ENCODE data around the gene PRPSAP1.
"Not testable (repeated sequence)": the region's sequence is repeated elsewhere in the genome, so short reads cannot be mapped to it uniquely, and the experiment has no call there.

PRPSAP1 gene

DNA sequence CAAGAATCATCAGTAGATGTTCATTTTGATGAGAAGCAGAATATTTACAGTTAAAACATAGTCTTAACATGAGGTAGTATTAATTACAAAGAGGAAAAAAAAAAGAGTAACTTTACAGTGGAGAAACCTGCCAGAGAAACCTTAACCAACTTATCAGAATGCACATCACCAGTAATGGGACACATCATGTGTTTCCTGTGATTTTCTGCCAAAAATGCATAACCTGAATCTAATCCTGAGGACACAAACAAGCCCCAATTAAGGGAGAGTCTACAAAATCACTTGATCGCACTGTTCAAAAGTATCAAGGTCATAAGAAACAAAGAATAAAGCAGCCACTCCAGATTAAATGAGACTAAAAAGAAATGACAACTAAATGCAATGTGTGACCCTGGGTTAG is 27.4 kb downstream of the PRPSAP1 start:
- DNase-seq (ENCODE audit: low read depth in 2 of 2), result no peak

- DNase-seq (ENCODE audit: low read depth in 2 of 2), result no peak
Observed at GRCh38 chr17:76318586-76318985, 35.1 kb downstream of the PRPSAP1 start.

DNA sequence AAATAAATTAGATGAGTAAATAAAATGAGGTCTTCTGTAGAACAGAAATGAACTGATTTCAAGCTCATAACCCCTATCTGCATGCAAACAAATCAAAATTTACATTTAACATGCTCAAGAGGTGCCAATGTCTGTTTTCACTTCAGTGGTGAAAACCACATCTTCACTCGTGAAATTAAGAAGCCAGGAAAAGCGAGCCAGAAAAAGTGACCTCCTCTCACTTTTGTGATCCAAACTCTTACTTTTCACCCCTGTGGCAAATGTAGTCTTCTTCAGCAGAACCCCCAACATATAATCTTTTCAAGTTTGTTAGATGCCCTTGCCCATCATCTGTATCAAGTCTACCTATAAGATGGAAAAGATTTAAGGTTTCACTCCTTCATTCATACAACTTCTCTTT is 36.2 kb downstream of the PRPSAP1 start:
- no peak for DNase-seq (ENCODE audit: low read depth in 2 of 2)

DNA sequence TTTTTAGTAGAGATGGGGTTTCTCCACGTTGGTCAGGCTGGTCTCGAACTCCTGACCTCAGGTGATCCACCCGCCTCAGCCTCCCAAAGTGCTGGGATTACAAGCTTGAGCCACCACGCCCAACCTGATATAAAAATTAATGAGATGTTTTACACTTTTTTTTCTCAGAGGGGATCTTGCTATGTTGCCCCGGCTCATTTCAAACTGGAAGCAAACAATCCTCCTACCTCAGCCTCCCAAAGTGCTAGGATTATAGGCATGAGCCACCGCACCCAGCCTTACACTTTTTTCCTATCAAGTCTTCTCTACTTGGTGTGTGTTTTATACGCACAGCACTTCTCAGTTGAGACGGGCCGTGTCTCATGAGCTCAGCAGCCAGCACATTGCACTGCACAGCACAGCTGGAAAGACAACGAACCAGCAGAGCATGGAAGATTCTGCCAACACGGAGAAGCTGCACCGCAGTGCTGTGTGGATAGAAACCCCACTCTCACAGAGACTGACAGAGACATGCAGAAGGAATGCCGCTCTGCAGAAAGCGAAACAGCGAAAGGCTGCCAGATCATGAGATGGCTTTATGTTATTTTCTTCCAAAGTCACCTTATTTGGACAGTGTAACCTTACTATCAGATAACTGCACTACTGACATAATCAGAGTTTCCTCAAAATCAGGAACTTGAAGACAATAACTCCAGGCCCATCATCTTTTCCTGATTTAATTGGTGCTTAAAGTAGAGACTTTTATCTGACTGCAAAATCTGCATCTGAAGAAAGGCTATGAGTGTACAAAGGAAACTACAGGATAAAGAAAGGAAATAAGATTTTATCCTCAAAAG is 39.1 kb downstream of the PRPSAP1 start:
- DNase-seq (ENCODE audit: low read depth in 2 of 2), result no peak

- DNase-seq (ENCODE audit: low read depth in 2 of 2), result no peak
Observed at GRCh38 chr17:76312735-76313134, 41.0 kb downstream of the PRPSAP1 start.

DNA sequence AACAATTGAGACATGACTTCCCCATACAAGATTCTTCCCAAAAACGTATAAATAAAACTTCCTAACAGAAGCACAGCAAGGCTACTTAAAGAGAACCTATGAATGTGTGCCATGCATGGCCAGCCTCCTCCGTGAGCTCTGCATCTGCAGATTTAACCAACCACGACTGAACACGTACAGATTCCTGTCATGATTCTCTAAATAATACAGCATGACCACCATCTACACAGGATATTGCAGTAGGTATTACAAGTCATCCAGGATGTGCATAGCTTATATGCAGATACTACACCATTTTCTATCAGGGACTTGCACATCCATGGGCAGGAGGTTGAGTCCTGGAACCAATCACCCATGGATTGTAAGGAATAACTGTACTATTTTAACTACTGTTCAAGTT is 44.3 kb downstream of the PRPSAP1 start:
- DNase-seq (ENCODE audit: low read depth in 2 of 2), result no peak

- DNase-seq (ENCODE audit: low read depth in 2 of 2), result no peak
Observed at GRCh38 chr17:76307966-76308338, 45.8 kb downstream of the PRPSAP1 start, which contains the start of gene QRICH2. Gene QRICH2, minus strand, starts transcription at chr17:76308276. Its CDS starts 278 bp downstream, at chr17:76307998.

GRCh38 chr17:76307299-76307965 is 46.3 kb downstream of the PRPSAP1 start:
- DNase-seq (ENCODE audit: low read depth in 2 of 2), result no peak

DNA sequence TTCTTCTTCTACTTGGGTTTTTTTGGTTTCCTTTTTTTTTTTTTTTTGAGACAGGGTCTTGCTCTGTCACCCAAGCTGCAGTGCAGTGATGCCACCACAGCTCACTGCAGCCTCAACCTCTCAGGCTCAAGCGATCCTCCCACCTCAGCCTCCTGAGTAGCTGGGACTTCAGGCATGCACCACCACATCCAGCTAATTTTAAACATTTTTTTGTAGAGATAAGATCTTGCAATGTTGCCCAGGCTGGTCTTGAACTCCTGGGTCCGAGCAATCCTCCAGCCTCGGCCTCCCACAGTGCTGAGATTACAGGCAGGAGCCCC is 48.6 kb downstream of the PRPSAP1 start:
- not testable (repeated sequence) for DNase-seq (ENCODE audit: low read depth in 2 of 2)

DNA sequence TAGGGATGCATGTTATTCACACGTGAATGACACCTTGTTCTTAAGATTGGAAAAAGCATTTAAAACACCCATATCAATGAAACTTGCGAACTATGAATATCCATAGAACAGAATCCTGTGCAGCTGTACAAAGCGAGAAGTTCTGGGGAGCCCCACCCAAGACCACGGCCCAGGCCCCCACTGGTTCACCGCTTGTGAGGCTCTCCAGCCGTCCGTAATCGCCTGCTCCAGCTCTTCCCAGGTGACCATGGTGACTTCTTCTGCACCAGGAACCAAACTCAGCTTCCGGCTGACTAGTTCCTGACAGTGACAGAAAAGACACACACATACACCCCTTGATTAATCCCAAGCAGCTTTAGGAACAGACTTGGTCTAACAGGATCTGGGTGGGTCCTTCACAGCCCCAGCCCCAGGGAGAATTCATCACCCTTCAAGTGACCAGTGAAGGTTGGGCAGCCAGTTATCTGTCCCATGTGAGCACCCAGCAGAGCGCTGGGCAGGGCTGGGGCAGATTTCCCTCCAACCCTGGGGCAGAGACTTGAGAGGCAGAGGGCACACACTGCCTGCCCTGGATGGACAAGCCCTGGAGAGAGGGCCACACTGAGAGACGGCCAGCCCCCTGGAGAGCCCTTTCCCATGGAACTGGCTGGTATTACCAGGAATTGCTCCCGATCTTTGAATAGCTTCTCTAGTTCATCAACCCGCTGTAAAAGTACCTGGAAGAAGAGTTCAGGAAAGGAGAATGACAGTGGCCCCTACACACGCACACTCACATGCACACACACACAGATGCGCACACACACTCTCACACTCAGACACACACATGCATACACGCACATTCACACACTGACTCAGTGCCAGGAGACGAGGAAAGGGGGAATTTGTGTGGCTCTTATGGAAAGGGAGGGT is 49.2 kb downstream of the PRPSAP1 start:
- DNase-seq (ENCODE audit: low read depth in 2 of 2), result no peak

DNA sequence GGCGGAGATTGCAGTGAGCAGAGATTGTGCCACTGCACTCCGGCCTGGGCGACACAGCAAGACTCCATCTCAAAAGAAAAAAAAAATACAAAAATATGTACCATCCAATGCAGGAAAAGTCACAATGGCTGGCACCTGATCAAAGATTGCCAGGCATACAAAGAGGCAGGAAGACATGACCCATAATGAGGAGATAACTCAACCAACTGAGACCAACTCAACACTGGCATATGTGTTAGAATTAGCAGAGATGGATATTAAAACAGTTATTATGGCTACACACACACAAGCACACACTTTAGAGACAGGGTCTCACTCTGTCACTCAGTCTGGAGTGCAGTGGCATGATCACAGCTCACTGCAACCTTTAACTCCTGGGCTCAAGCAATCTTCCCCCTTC is 56.3 kb downstream of the PRPSAP1 start:
- no peak for DNase-seq (ENCODE audit: low read depth in 2 of 2)

- no peak for DNase-seq (ENCODE audit: low read depth in 2 of 2)
Observed at GRCh38 chr17:76296889-76297288, 56.8 kb downstream of the PRPSAP1 start.

DNA sequence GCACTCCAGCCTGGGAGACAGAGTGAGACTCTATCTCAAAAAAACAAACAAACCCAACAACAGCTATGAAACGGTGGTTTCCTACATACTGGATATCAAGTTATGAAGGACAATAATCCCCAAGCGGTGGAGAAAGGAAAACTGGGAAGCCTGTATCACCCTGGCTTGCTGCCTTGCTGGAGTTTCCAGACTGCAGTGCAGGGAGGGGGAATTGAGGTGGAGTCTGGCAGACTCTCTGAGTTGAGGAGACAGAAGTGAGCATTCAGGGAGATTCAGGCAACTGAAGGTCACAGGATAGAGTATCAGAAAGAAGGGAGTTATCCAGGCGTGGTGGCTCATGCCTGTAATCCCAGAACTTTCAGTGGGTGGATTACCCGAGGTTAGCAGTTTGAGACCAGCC is 57.5 kb downstream of the PRPSAP1 start:
- DNase-seq (ENCODE audit: low read depth in 2 of 2), result no peak

GRCh38 chr17:76293106-76293505 is 60.6 kb downstream of the PRPSAP1 start:
- DNase-seq (ENCODE audit: low read depth in 2 of 2), result no peak

- DNase-seq (ENCODE audit: low read depth in 2 of 2), result no peak
Observed at GRCh38 chr17:76292567-76292966, 61.1 kb downstream of the PRPSAP1 start.

DNA sequence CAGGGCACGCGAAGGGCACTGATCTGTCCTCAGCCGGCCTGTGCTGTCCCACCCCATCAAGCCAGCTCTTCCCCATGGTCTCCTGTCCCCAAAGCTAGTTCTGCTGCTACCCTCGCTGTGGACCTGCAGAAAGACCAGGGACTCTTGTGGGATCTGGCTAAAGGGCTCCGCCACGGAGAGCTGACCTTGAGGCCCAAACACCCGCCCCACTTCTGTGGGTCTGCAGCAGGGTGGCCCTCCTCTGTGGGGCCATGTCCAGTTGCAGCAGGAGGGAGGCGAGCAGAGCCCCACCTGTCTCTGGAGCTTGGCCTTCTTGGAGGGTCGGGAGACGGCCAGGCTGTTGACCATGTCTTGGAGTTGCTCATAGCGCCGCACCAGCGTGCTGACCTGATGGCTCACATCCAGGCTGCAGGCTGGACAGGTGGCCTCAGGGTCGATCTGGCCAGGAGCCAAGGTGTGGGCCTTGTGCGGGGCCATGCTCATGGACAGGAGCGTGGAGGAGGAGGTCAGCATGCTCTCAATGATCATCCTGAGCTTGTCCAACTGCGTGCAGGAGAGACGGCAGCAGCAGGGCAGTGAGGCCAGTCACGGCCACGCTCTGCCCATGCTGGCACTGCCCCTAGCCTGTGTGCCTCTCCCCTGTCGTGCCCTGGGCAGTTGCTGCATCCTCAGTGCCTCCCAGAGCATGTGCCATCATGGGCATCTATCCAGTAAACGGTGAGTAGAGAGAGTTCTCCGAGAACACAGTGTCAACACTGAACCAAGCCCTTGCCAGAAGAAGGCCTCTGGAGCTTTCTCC is 71.9 kb downstream of the PRPSAP1 start:
- DNase-seq (ENCODE audit: low read depth in 2 of 2), result no peak

GRCh38 chr17:76280650-76281049 is 73.1 kb downstream of the PRPSAP1 start:
- DNase-seq (ENCODE audit: low read depth in 2 of 2), result no peak

GRCh38 chr17:76279742-76280287 is 73.9 kb downstream of the PRPSAP1 start:
- DNase-seq (ENCODE audit: low read depth in 2 of 2), result no peak

DNA sequence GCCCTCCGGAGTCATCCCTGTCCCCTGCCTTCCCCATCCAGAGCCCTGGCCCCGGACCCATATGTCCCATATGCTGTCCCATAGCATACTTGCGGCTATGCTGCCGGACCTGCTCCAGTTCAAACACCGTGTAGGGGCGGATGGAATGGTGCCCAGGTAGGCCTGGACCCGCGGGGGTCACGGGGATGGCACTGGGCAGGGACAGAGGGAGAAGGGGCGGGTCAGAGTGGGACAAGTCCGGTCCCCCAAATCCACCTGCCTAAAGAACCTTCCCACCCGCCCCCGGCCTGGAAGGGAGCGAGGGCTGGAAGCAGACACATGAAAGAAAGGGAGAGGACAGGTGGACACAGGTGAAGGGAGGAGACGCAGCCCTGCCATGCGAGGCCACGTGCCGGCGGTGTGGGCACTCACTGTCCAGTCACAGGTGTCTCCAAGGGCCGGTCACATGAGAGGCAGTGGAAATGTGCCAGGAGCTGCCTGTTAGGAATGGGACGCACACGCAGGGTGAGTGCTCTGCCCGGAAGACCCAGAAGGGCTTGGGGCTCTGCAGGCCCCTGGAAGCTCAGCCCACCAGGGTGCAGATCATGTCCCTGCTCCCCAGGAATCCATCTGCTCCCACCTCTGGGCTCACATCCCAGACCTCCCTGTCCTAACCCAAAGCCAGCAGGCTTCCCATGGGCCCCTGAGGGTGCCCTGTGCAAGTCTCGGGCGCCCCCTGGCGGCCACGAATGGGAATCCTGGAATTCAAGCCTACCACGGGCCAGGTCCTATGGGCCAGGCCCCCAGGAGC is 74.6 kb downstream of the PRPSAP1 start:
- peak; percentile 70 to 85 for DNase-seq (ENCODE audit: low read depth in 2 of 2)

GRCh38 chr17:76278268-76278908 is 75.3 kb downstream of the PRPSAP1 start:
- DNase-seq (ENCODE audit: low read depth in 2 of 2), result no peak

All from stimulated activated CD4-positive, alpha-beta T cell treated with anti-CD3 and anti-CD28 coated beads, Interleukin-12 subunit alpha, Interleukin-12 subunit beta, amount 100 ng/mL, for 24 hours (primary cell).